Measurements from ENCODE around the gene SERINC2.
"Not testable (repeated sequence)": the region's sequence is repeated elsewhere in the genome, so short reads cannot be mapped to it uniquely, and the experiment has no call there.

SERINC2 gene

GRCh38 chr1:31416101-31416736 lies 3.2 kb downstream of the SERINC2 start:
- no peak for DNase-seq

GRCh38 chr1:31417148-31417547 lies 4.1 kb downstream of the SERINC2 start:
- DNase-seq, result no peak

GRCh38 chr1:31418626-31419323 lies 5.8 kb downstream of the SERINC2 start:
- no peak for DNase-seq

- no peak for DNase-seq
Observed at GRCh38 chr1:31420716-31421115, 7.7 kb downstream of the SERINC2 start.

- no peak for DNase-seq
Observed at GRCh38 chr1:31421371-31422040, 8.5 kb downstream of the SERINC2 start.

- peak; percentile 60 for DNase-seq
Observed at GRCh38 chr1:31422505-31423319, 9.7 kb downstream of the SERINC2 start.

GRCh38 chr1:31423418-31423947 lies 10.5 kb downstream of the SERINC2 start:
- peak; percentile 8 for DNase-seq

GRCh38 chr1:31424568-31424967 lies 11.6 kb downstream of the SERINC2 start:
- DNase-seq, result no peak

- DNase-seq, result no peak
Observed at GRCh38 chr1:31425301-31426081, 12.5 kb downstream of the SERINC2 start.

- DNase-seq, result no peak
Observed at GRCh38 chr1:31426249-31426922, 13.4 kb downstream of the SERINC2 start.

GRCh38 chr1:31427322-31427721 lies 14.3 kb downstream of the SERINC2 start:
- no peak for DNase-seq

GRCh38 chr1:31428436-31429221 lies 15.6 kb downstream of the SERINC2 start:
- DNase-seq, result no peak

- no peak for DNase-seq
Observed at GRCh38 chr1:31429583-31429982, 16.6 kb downstream of the SERINC2 start.

- DNase-seq, result not testable (repeated sequence)
Observed at GRCh38 chr1:31431351-31432257, 18.6 kb downstream of the SERINC2 start.

- DNase-seq, result no peak
Observed at GRCh38 chr1:31432592-31433395, 19.8 kb downstream of the SERINC2 start.

GRCh38 chr1:31433396-31433930 lies 20.4 kb downstream of the SERINC2 start:
- DNase-seq, result no peak

GRCh38 chr1:31434101-31434871 lies 21.3 kb downstream of the SERINC2 start:
- DNase-seq, result no peak

- no peak for DNase-seq
Observed at GRCh38 chr1:31434979-31435378, 22.0 kb downstream of the SERINC2 start.

Data from NCI-H510A treated with DMSO at 0.1 percent for 48 hours (cell line).